Adrenal gland (tissue), 12 donors: ENCODE measurements around the gene AUTS2. TPM values are rescaled to one million over a fixed set of nuclear protein-coding genes. Genes with fewer than 3 reads are reported as not detected.
"Not testable (repeated sequence)": the region's sequence is repeated elsewhere in the genome, so short reads cannot be mapped to it uniquely, and the experiment has no call there.

Source experiments
- DNase-seq, 7 donors: peaks; one replicate each; pipeline ENCODE4 v3.0.0-alpha.2; 2019 to 2020
- H3K27ac ChIP-seq, 5 donors: fragments of 200-600 bp; sonication (generic) in 4 of 5; 1 replicate in 3 of 5; 2 replicates in 2 of 5; pipeline versions ENCODE4 v1.5.1 to v1.8.0; 2016 to 2020; ENCODE audit warnings: mild to moderate bottlenecking in 1 of 5
- H3K27me3 ChIP-seq: fragments of 200-600 bp; 2 replicates; pipeline ENCODE4 v1.8.0; 2021
- H3K36me3 ChIP-seq, 2 donors: fragments of 200-600 bp; replicated peaks in 1 of 2; 1 replicate in 1 of 2; 2 replicates in 1 of 2; pipeline versions ENCODE4 v1.5.1 to v1.8.0; 2018 to 2022
- H3K4me1 ChIP-seq, 2 donors: fragments of 200-600 bp; replicated peaks in 1 of 2; 1 replicate in 1 of 2; 2 replicates in 1 of 2; pipeline versions ENCODE4 v1.5.1 to v1.8.0; 2018 to 2021
- H3K4me3 ChIP-seq, 4 donors: fragments of 200-600 bp; sonication (generic) in 3 of 4; one replicate each; pipeline ENCODE4 v1.5.1; 2016 to 2018
- H3K9me3 ChIP-seq, 3 donors: fragments of 200-600 bp; sonication (generic) in 1 of 3; replicated peaks in 1 of 3; 1 replicate in 2 of 3; 2 replicates in 1 of 3; pipeline versions ENCODE4 v1.5.1 to v1.8.0; 2016 to 2021
- POLR2A ChIP-seq, 2 donors: fragments of 450-650 bp; IDR thresholded peaks; one replicate each; pipeline ENCODE4 v1.6.1; 2017; ENCODE audit warnings: antibody characterized with exemption in 2 of 2, mild to moderate bottlenecking in 2 of 2, moderate library complexity in 1 of 2
- WGBS, 4 donors: extraction: QIAGEN DNeasy Blood & Tissue Kit in 2 of 4; methylation state at CpG; one replicate each; pipeline versions ENCODE4 v1.1.5 to v1.1.7; 2013 to 2017; 5-methylcytosine and 5-hydroxymethylcytosine counted together
- intact Hi-C, 2 donors: fragments of 100-400 bp; cut with DNase I; formaldehyde crosslinking; loops; one replicate each; pipeline versions ENCODE4 v1.14.1 to v1.15.0; 2022 to 2023
- polyA plus RNA-seq, 3 donors: library from polyadenylated mRNA; stranded (reverse); fragments of 200-250 nt in 2 of 3; fragments of 350-450 nt in 1 of 3; fragmentation: Illumina TruSeq in 1 of 3; extraction: RNeasy Lipid Tissue Mini Kit (QIAGEN cat#74804) in 1 of 3; gene quantifications; one replicate each; pipeline ENCODE4 v1.2.3, GENCODE V29; 2013 to 2014
- total RNA-seq, 9 donors: library from RNA; depleted of rRNA in 4 of 9; stranded (reverse); fragments of >200 nt in 4 of 9; fragments of 120-200 nt in 1 of 9; fragmentation: NEBNext Ultra II Directional in 1 of 9; extraction: Animal tissue kit (Norgen Biotek cat#: 25700) in 1 of 9; gene quantifications; one replicate each; pipeline versions ENCODE4 v1.1.0 to v1.2.4, GENCODE V29; 2013 to 2023
- TF ChIP-seq, protein P1 (sequence below), 6 experiments: fragments of 450-650 bp in 4 of 6; fragments of 200-600 bp in 2 of 6; sonication (generic) in 1 of 6; IDR thresholded peaks; 1 replicate in 5 of 6; 2 replicates in 1 of 6; pipeline versions ENCODE4 v1.5.1 to v1.8.0; 2016 to 2021; ENCODE audit warnings: antibody characterized with exemption in 6 of 6, mild to moderate bottlenecking in 2 of 6, moderate library complexity in 1 of 6
- donor health status: healthy with polysubstance abuse.
- donor health status: Bipolar disorder and iron deficiency.
- donor health status: DM: yes; HTN: yes; CAD: no.
- donor health status: DM: no; HTN: no; CAD: no.
- donor health status: DM: no; HTN: no; CAD: no.
- donor health status: DM: yes; HTN: yes; CAD: no.

AUTS2 gene
- total and polyA plus RNA-seq, 12 donors, result 6.4 to 44.0 (median 15.2) TPM

DNA sequence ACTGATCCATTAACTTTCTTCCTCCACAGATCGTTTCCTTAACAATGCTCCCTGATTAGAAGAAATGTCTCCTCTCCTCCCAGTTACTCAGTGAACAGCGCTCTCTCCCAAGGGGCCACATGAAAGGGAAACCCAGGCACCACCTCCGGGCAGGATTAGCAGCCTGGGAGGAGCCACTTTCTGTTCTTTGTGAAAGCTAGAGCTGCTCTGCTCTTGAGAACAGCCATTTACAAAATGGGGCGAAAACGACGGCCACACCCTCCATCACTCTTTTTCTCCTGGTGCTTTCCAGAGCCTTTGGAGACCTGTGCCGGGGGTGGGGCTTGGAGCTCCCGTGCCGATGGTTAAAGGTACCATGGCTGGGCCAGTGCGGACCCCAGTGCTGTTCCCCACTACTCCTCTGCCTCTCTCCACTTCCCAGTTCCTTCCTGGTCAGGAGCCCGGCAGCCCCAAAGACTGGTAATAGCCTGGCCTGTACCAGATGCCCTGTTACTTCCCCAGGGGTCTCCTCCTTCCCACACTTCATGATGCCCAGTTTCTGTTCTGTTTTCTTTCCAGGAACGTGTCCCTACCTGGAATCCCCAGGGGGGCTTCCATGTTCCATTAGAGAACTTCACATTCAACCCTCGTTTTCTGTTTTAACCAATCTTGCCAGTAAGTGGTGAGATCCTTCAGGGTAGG is 1130.7 kb downstream of the AUTS2 start:
- no peaks in the 10 kb centered on the region for H3K27me3 ChIP-seq
- DNase-seq, result no peak
- no peaks in the 10 kb centered on the region for H3K9me3 ChIP-seq
- no peak for TF ChIP-seq POLR2A (IDR thresholded peaks at IDR 0.05)
- TF ChIP-seq, protein P1, sequence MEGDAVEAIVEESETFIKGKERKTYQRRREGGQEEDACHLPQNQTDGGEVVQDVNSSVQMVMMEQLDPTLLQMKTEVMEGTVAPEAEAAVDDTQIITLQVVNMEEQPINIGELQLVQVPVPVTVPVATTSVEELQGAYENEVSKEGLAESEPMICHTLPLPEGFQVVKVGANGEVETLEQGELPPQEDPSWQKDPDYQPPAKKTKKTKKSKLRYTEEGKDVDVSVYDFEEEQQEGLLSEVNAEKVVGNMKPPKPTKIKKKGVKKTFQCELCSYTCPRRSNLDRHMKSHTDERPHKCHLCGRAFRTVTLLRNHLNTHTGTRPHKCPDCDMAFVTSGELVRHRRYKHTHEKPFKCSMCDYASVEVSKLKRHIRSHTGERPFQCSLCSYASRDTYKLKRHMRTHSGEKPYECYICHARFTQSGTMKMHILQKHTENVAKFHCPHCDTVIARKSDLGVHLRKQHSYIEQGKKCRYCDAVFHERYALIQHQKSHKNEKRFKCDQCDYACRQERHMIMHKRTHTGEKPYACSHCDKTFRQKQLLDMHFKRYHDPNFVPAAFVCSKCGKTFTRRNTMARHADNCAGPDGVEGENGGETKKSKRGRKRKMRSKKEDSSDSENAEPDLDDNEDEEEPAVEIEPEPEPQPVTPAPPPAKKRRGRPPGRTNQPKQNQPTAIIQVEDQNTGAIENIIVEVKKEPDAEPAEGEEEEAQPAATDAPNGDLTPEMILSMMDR (IDR thresholded peaks at IDR 0.05), result no peak
- intact Hi-C loops, result no loop called here
- no peak overlapping the region for H3K27ac ChIP-seq
- 72 to 86% (median 80%) methylated on average over 13 of the region's 13 CpGs for whole genome bisulfite sequencing, 4 donors
- H3K36me3 ChIP-seq, result no peaks in the 10 kb centered on the region
- no peak overlapping the region for H3K4me3 ChIP-seq
- no peaks in the 10 kb centered on the region for H3K4me1 ChIP-seq

DNA sequence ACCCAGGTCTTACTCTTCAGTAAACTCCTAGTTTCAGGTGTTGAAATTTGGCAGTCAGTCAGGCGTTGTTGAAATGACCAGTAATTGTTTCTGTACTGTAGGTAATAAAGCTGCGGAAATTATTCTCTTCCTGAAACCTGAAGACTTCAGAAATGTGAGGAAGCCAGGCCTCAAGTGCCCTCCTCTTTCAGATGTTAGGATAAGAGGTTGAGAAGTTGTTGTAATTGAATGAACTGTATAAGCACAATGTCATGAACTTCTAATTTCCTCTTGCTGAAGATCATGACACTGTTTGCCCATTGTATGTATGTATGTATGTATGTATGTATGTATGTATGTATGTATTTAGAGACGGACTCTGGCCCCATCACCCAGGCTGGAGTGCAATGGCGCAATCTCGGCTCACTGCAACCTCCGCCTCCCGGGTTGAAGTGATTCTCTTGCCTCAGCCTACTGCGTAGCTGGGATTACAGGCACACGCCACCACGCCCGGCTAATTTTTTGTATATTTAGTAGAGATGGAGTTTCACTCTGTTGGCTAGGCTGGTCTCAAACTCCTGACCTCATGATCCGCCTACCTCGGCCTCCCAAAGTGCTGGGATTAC is 1131.4 kb downstream of the AUTS2 start:
- H3K4me1 ChIP-seq, H3K9me3 ChIP-seq, H3K27me3 ChIP-seq, intact Hi-C loops, DNase-seq, H3K4me3 ChIP-seq, H3K27ac ChIP-seq, H3K36me3 ChIP-seq: not testable (repeated sequence)
- WGBS, 4 donors, result 95 to 97% (median 96%) methylated on average over 13 of the region's 13 CpGs

- 91 to 98% (median 94%) methylated on average over 7 of the region's 7 CpGs for WGBS, 4 donors
- intact Hi-C loops, result no loop called here
- no peak for DNase-seq
- Histone ChIP-seq H3K4me3 (no peak overlapping the region), H3K4me1 (peaks cover 0 to 6% of the 10 kb centered on the region in 2 donors), H3K9me3 (no peaks in the 10 kb centered on the region), H3K27ac (no peak overlapping the region), H3K27me3 (no peaks in the 10 kb centered on the region), H3K36me3 (no peaks in the 10 kb centered on the region)
- TF ChIP-seq, protein P1 (IDR thresholded peaks at IDR 0.05), result no peak
- no peak for TF ChIP-seq POLR2A (IDR thresholded peaks at IDR 0.05)
Observed at GRCh38 chr7:70730451-70731110, 1132.3 kb downstream of the AUTS2 start.

- no peaks in the 10 kb centered on the region for H3K36me3 ChIP-seq
- TF ChIP-seq, protein P1 (IDR thresholded peaks at IDR 0.05), result no peak
- intact Hi-C loops, result no loop called here
- no peaks in the 10 kb centered on the region for H3K9me3 ChIP-seq
- H3K4me3 ChIP-seq, result no peak overlapping the region
- peaks cover 0 to 29% of the 10 kb centered on the region in 2 donors for H3K4me1 ChIP-seq
- H3K27ac ChIP-seq, result no peak overlapping the region
- WGBS, 4 donors, result 93 to 100% (median 96%) methylated on average over 2 of the region's 2 CpGs
- DNase-seq, result no peak
- H3K27me3 ChIP-seq, result no peaks in the 10 kb centered on the region
Observed at GRCh38 chr7:70733090-70733489, 1134.8 kb downstream of the AUTS2 start.
